Measurements from ENCODE around the gene ACOT9.
A peak's percentile ranks its signal among the peaks of the same experiment; 100 is the strongest.
"Not testable (repeated sequence)": the region's sequence is repeated elsewhere in the genome, so short reads cannot be mapped to it uniquely, and the experiment has no call there.

ACOT9 gene

GRCh38 chrX:23704673-23705206, 38.3 kb downstream of the ACOT9 start:
- no peak for TF ChIP-seq CTCF (IDR thresholded peaks at IDR 0.05; ENCODE audit: low read depth, low read length)
- no peak overlapping the region for H3K4me3 ChIP-seq (replicated peaks in 1 of 2; ENCODE audit: low read depth in 2 of 2, low read length in 2 of 2)
- no peak for DNase-seq (ENCODE audit: low read depth in 2 of 2)

DNA sequence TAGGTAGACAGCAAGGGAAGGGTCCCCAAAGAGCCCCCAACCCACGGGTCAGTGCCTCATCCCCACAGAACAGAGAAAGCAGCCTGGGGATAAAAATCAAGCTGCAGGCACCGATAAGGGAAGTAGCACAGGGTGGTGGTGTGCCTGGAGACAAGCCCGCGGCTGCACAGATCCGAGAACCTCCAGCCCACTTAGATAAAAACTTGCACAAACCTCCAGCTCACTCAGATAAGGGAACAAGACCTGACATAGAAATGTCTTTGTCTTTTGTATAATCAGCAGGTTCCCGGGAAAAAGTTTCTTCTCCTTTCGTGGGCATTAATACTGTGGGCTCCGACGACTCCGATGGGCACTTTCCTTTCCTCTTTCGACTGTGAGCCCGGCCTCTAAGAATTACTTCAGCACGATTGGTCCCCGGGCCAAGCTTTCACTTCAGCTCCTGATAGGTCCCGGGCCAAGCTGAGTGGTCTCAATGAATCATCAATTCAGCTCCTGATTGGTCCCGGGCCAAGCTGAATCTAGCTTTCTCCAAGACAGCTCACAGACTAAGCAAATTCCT, 43.4 kb downstream of the ACOT9 start:
- H3K4me3 ChIP-seq (replicated peaks in 1 of 2; ENCODE audit: low read depth in 2 of 2, low read length in 2 of 2) = peak overlapping the region in 1 of 2 donors; percentile 5
- no peak for TF ChIP-seq CTCF (IDR thresholded peaks at IDR 0.05; ENCODE audit: low read depth, low read length)
- peak; percentile 38 to 48 for DNase-seq (ENCODE audit: low read depth in 2 of 2)

- peak; percentile 66 to 68 for DNase-seq (ENCODE audit: low read depth in 2 of 2)
- TF ChIP-seq CTCF (IDR thresholded peaks at IDR 0.05; ENCODE audit: low read depth, low read length) = peak; percentile 44
- H3K4me3 ChIP-seq (replicated peaks in 1 of 2; ENCODE audit: low read depth in 2 of 2, low read length in 2 of 2) = no peak overlapping the region
Measured at GRCh38 chrX:23694606-23695005, 48.5 kb downstream of the ACOT9 start.

- H3K4me3 ChIP-seq (replicated peaks in 1 of 2; ENCODE audit: low read depth in 2 of 2, low read length in 2 of 2) = no peak overlapping the region
- no peak for TF ChIP-seq CTCF (IDR thresholded peaks at IDR 0.05; ENCODE audit: low read depth, low read length)
Measured at GRCh38 chrX:23692166-23692565, 50.9 kb downstream of the ACOT9 start.

GRCh38 chrX:23676486-23676885, 66.6 kb downstream of the ACOT9 start:
- DNase-seq (ENCODE audit: low read depth in 2 of 2); H3K4me3 ChIP-seq (replicated peaks in 1 of 2; ENCODE audit: low read depth in 2 of 2, low read length in 2 of 2): not testable (repeated sequence)

More at GRCh38 chrX:23692166-23692565, 50.9 kb downstream of the ACOT9 start:
- no peak for DNase-seq (ENCODE audit: low read depth in 2 of 2)

DNA sequence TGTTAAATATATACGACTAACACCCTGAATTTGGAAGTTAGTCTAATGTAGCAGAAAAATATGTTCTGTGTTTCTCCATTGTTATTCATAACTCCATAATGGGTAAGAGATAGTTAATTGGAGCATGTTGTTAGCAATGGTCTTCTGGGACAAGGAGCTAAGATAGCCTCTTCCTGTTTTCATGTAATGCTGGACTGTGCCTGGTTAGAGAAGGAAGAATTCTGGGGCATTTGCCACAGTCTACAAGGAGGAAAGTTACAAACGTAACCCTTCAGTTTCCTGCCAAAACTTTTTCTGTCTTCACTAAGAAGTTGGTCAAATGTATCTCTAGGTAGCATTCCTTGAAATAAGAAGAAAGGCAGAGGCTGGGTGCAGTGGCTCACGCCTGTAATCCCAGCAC, 70.0 kb downstream of the ACOT9 start:
- peak in 1 of 2 donors; percentile 50 for DNase-seq (ENCODE audit: low read depth in 2 of 2)
- no peak for TF ChIP-seq CTCF (IDR thresholded peaks at IDR 0.05; ENCODE audit: low read depth, low read length)
- no peak overlapping the region for H3K4me3 ChIP-seq (replicated peaks in 1 of 2; ENCODE audit: low read depth in 2 of 2, low read length in 2 of 2)

DNA sequence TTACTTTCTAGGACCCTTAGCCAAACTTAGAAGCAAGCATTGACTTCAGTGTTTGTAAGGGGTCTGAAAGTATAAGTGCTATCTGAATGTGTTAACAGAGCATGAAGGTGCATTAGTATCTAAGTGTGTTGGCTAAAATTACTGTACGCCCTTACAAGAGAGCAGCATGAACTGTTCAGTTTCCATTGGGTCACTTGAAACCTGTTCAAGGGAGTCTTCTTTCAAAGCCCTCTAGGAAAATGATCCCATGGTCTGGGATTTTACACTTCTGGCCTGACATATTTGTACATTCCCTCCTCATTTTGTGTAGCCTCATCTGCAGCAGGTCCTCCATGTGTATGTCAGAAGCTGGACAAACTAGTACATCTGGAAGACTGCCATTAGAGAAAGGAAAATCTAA, 72.5 kb downstream of the ACOT9 start:
- DNase-seq (ENCODE audit: low read depth in 2 of 2) = no peak
- TF ChIP-seq CTCF (IDR thresholded peaks at IDR 0.05; ENCODE audit: low read depth, low read length) = no peak
- no peak overlapping the region for H3K4me3 ChIP-seq (replicated peaks in 1 of 2; ENCODE audit: low read depth in 2 of 2, low read length in 2 of 2)
